Putamen (tissue), 1 donor: ENCODE measurements around the gene TESK1.

ENCODE experiments used
- DNase-seq: peaks from one replicate; pipeline ENCODE4 v3.0.0-alpha.2; 2016; ENCODE audit warnings: low spot score

The TESK1 gene

GRCh38 chr9:35646533-35647265, 41.6 kb downstream of the TESK1 start:
- peak; percentile 88 for DNase-seq

- DNase-seq: no peak
These were observed 44.6 kb downstream of the TESK1 start for GRCh38 chr9:35649431-35650340.

- DNase-seq: no peak
These were observed 45.5 kb downstream of the TESK1 start, which contains the start of gene SIT1 for GRCh38 chr9:35650341-35651158. TSS of gene SIT1 (minus strand) at chr9:35650931. CDS start at chr9:35650853, 78 bp downstream.

- DNase-seq: no peak
These were observed 47.1 kb downstream of the TESK1 start for GRCh38 chr9:35651956-35652828.

- no peak for DNase-seq
These were observed 47.8 kb downstream of the TESK1 start for GRCh38 chr9:35652829-35653209.

- no peak for DNase-seq
These were observed 48.5 kb downstream of the TESK1 start for GRCh38 chr9:35653611-35654010.

- no peak for DNase-seq
These were observed 51.3 kb downstream of the TESK1 start for GRCh38 chr9:35656348-35656747.

GRCh38 chr9:35656831-35657545, 51.9 kb downstream of the TESK1 start:
- DNase-seq: no peak

- DNase-seq: peak; percentile 99
These were observed 52.6 kb downstream of the TESK1 start, which contains the start of gene RMRP for GRCh38 chr9:35657546-35658136. TSS of gene RMRP (minus strand) at chr9:35658019.

GRCh38 chr9:35658137-35658967, 53.3 kb downstream of the TESK1 start, which contains the start of gene CCDC107:
TSS of gene CCDC107 (plus strand) at chr9:35658292. CDS start at chr9:35658380, 88 bp downstream.
- peak; percentile 91 for DNase-seq

- no peak for DNase-seq
These were observed 53.8 kb downstream of the TESK1 start for GRCh38 chr9:35658968-35659220.

GRCh38 chr9:35659340-35659739, 54.3 kb downstream of the TESK1 start:
- DNase-seq: no peak
